Lower leg skin (tissue), 4 donors: Measurements from ENCODE around the gene ATP2B3. TPM values are rescaled to one million over a fixed set of nuclear protein-coding genes. Genes with fewer than 3 reads are reported as not detected.

ENCODE experiments used
- DNase-seq, 2 donors: peaks; one replicate each; pipeline ENCODE4 v3.0.0-alpha.2; 2019; ENCODE audit warnings: low spot score in 2 of 2
- H3K4me3 ChIP-seq: fragments of 200-600 bp; sonication (generic); 2 replicates; pipeline ENCODE4 v1.5.1; 2017; ENCODE audit warnings: mild to moderate bottlenecking, low read depth; ENCODE audit not compliant: poor library complexity, severe bottlenecking
- CTCF ChIP-seq, 3 donors: fragments of 450-650 bp; IDR thresholded peaks; one replicate each; pipeline ENCODE4 v1.5.1; 2016; ENCODE audit warnings: antibody characterized with exemption in 3 of 3, mild to moderate bottlenecking in 3 of 3, moderate library complexity in 2 of 3
- POLR2A ChIP-seq, 2 donors: fragments of 450-650 bp; IDR thresholded peaks; one replicate each; pipeline ENCODE4 v1.6.1; 2016 to 2017; ENCODE audit warnings: antibody characterized with exemption in 2 of 2, mild to moderate bottlenecking in 1 of 2, moderate library complexity in 1 of 2
- WGBS, 2 donors: methylation state at CpG; one replicate each; pipeline ENCODE4 v1.1.5; 2018; 5-methylcytosine and 5-hydroxymethylcytosine counted together
- intact Hi-C: fragments of 100-400 bp; cut with DNase I; formaldehyde crosslinking; loops from one replicate; pipeline ENCODE4 v1.15.0; 2023; ENCODE audit warnings: low total_unique reads
- total RNA-seq, 4 donors: library from RNA; depleted of rRNA; stranded (reverse); fragments of >200 nt; gene quantifications; one replicate each; pipeline ENCODE4 v1.1.0, GENCODE V29; 2016

ATP2B3 gene
- total RNA-seq, 4 donors from 2014 or later = 0.07 TPM; not detected in 3

DNA sequence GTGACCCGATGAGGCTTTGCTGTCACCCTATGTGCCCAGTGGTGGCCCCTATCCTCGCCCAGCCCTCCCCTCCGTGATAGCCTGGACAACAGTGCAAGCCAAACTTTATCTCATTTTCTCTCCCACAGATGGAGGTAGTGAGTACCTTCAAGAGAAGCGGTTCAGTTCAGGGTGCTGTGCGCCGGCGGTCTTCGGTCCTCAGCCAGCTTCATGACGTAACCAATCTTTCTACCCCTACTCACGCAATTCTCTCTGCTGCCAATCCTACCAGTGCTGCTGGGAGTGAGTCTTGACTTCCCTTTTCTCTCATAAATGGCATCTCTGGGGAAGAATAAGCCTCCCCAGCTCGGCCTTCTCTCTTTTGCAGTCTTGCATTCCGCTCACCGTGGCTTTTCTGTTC is 52.0 kb downstream of the ATP2B3 start:
- TF ChIP-seq CTCF (IDR thresholded peaks at IDR 0.05) (no peak), POLR2A (IDR thresholded peaks at IDR 0.05) (no peak)
- no peak overlapping the region for H3K4me3 ChIP-seq
- DNase-seq = no peak
- intact Hi-C loops = no loop called here
- WGBS, 2 donors = 86 to 92% methylated on average over 13 of the region's 13 CpGs

- intact Hi-C loops = no loop called here
- TF ChIP-seq POLR2A (IDR thresholded peaks at IDR 0.05) = no peak
- no peak for TF ChIP-seq CTCF (IDR thresholded peaks at IDR 0.05)
- no peak for DNase-seq
These were observed 54.1 kb downstream of the ATP2B3 start for GRCh38 chrX:153571534-153571908.

GRCh38 chrX:153572601-153573000 is 55.2 kb downstream of the ATP2B3 start:
- intact Hi-C loops = no loop called here
- TF ChIP-seq CTCF (IDR thresholded peaks at IDR 0.05) (no peak), POLR2A (IDR thresholded peaks at IDR 0.05) (no peak)

More at GRCh38 chrX:153571534-153571908, 54.1 kb downstream of the ATP2B3 start:
- no peak overlapping the region for H3K4me3 ChIP-seq
- WGBS, 2 donors = 79 to 85% methylated on average over 6 of the region's 6 CpGs

GRCh38 chrX:153573984-153574383 is 56.5 kb downstream of the ATP2B3 start:
- TF ChIP-seq POLR2A (IDR thresholded peaks at IDR 0.05) (no peak), CTCF (IDR thresholded peaks at IDR 0.05) (no peak)
- WGBS, 2 donors = 72 to 93% methylated on average over 3 to 4 of the region's 4 CpGs

More at GRCh38 chrX:153572601-153573000, 55.2 kb downstream of the ATP2B3 start:
- H3K4me3 ChIP-seq = no peak overlapping the region
- no peak for DNase-seq
- WGBS, 2 donors = 61 to 88% methylated on average over 6 to 10 of the region's 10 CpGs

DNA sequence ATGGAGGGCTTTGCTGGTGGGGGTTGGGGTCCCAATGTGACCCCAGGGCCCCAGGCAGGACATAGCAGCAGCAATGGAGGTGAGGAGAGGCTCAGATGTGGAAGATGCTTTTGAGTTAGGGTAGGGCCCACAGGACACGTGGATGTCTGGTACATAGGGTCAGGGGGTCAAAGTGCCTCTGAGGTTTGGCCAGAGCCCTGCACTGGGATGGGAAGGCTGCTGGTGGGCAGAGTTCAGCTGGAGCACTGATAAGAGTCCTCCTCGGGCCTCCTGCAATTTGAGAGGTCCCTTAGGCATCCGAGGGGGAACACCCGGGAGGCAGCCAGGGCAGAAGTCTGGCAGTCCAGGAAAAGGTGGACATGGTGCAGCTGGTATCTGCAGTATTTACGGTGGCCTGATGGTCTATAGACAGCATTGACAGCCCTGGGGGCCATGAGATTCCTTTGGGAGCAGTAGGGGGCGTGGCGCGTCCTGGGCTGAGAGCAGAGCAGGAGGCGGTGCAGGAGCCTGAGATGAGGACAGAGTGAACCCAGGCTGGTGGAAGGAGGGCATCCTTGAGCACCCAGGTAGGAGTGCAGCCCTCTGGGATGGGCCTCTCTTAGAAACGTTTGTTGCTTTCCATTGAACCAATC is 58.9 kb downstream of the ATP2B3 start:
- WGBS, 2 donors = 67 to 76% methylated on average over 1 to 10 of the region's 10 CpGs
- no peak for DNase-seq
- no peak overlapping the region for H3K4me3 ChIP-seq
- TF ChIP-seq CTCF (IDR thresholded peaks at IDR 0.05) (no peak), POLR2A (IDR thresholded peaks at IDR 0.05) (no peak)
- intact Hi-C loops = no loop called here

More at GRCh38 chrX:153573984-153574383, 56.5 kb downstream of the ATP2B3 start:
- intact Hi-C loops = no loop called here
- DNase-seq = no peak
- no peak overlapping the region for H3K4me3 ChIP-seq

GRCh38 chrX:153576961-153577360 is 59.5 kb downstream of the ATP2B3 start:
- 75 to 90% methylated on average over 4 to 6 of the region's 6 CpGs for WGBS, 2 donors
- DNase-seq = no peak
- intact Hi-C loops = no loop called here
- no peak for TF ChIP-seq CTCF (IDR thresholded peaks at IDR 0.05)
- no peak for TF ChIP-seq POLR2A (IDR thresholded peaks at IDR 0.05)
- no peak overlapping the region for H3K4me3 ChIP-seq
